Cardiac fibroblast (primary cell): ENCODE results near the gene NECAB2.

Experiments
- DNase-seq, 2 donors: peaks; one replicate each; pipeline versions ENCODE4 v3.0.0 to v3.0.0-alpha.2; 2010; ENCODE audit warnings: low read depth in 2 of 2
- H3K4me3 ChIP-seq, 2 donors: replicated peaks in 1 of 2; 1 replicate in 1 of 2; 2 replicates in 1 of 2; pipeline ENCODE4 v1.5.1; 2011; ENCODE audit warnings: low read depth in 2 of 2, low read length in 2 of 2, mild to moderate bottlenecking in 2 of 2, moderate library complexity in 1 of 2
- TF ChIP-seq, protein P1 (sequence below): IDR thresholded peaks from one replicate; pipeline ENCODE4 v1.5.1; 2011; ENCODE audit warnings: low read depth, mild to moderate bottlenecking, low read length, inconsistent platforms

The NECAB2 gene

DNA sequence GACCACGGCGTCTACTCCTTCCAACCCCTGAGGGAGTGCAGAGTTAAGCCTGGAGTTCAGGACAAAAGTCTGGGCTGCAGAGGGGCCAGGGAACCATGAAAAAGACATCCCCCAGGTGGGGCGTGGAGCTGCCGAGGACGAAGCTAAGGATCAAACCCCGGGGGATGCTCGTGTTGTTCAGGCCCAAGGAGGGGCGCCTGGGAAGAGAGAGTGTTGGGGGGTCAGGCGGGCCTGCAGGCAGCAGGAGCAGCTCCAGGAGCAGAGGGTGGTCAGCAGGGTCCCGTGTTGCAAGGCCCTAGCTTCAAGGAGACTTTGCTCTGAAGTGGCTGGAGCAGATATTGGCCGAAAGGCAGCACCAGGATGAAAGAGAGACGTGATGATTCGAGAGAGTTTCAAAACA, 26.7 kb downstream of the NECAB2 start:
- TF ChIP-seq, protein P1, sequence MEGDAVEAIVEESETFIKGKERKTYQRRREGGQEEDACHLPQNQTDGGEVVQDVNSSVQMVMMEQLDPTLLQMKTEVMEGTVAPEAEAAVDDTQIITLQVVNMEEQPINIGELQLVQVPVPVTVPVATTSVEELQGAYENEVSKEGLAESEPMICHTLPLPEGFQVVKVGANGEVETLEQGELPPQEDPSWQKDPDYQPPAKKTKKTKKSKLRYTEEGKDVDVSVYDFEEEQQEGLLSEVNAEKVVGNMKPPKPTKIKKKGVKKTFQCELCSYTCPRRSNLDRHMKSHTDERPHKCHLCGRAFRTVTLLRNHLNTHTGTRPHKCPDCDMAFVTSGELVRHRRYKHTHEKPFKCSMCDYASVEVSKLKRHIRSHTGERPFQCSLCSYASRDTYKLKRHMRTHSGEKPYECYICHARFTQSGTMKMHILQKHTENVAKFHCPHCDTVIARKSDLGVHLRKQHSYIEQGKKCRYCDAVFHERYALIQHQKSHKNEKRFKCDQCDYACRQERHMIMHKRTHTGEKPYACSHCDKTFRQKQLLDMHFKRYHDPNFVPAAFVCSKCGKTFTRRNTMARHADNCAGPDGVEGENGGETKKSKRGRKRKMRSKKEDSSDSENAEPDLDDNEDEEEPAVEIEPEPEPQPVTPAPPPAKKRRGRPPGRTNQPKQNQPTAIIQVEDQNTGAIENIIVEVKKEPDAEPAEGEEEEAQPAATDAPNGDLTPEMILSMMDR = no peak
- no peak overlapping the region for H3K4me3 ChIP-seq

DNA sequence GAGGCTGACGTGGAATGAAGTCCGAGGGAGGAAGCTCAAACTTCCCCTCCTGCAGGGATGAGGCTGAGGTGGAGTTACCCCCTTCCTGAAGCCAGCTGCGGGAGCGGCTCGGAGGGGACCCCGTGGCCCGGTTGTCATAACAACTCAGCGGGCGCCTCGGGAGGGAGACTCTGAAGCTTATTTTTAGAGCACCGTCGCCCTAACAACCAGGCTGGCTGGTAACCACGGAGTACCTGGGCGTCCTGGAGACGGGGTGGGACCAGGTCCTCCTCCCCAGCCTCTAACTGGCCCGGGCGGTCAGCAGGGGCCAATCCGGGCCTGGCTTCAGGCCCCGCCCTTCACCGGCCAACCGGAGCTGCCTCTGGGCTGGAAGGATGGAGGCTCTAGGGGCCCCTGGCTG, 27.7 kb downstream of the NECAB2 start:
- DNase-seq = no peak
- TF ChIP-seq, protein P1 = no peak
- H3K4me3 ChIP-seq = no peak overlapping the region

More for the DNA sequence above, 26.7 kb downstream of the NECAB2 start:
- peak in 1 of 2 donors; percentile 12 for DNase-seq

DNA sequence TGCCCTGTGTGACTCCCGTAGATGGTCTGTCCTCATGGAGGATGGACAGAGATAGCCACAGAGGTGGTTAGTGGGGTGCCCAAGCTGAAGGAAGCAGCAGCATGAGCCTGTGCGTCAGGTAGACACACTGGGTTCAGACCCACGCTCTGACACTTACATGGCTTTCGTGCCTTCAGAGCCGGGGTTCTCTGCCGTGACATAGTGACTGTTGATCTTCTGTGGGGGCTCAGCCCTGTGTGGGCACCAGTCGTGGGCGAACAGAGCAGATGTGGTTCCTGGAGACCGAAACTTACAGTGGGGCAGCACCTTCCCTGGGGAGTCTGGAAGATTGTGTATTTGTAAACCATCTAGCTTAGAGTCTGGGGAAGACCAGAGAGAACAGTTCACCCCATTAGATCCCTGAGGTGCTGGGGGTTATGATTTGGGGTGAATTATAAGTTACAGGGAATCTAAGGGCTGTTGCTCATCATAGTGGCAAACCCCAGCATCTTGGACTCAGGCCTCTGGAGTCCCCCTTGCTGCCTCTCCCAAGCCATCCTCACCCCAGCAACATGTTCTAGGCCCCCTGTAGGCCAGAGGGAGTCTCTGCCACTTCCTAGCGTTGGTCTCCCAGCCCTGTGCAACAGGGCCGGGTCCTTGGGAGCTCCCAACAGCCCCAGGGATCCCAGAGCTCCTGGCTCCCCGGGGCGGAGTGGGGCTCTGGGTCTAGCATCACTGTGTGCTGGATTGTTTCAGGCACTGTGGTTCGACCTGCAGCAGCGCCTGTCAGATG, 28.6 kb downstream of the NECAB2 start:
- no peak for DNase-seq
- TF ChIP-seq, protein P1 = no peak
- H3K4me3 ChIP-seq = no peak overlapping the region

DNA sequence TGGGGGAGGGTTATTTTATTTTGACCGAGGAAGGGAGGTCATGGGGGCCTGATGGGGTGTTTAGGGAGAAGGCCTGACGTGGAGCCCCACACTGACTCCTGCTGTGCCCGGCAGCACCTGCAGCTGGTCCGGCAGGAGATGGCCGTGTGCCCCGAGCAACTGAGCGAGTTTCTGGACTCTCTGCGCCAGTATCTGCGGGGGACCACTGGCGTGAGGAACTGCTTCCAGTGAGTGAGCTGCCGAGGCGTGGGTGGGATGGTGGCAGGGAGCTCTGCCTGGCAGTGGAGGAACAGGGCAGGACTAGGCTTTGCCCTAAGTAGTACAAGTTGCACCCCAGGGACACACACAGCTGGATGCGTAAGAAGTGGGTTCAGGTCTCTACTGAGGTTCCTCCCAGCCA, 30.0 kb downstream of the NECAB2 start:
- TF ChIP-seq, protein P1 = no peak
- no peak overlapping the region for H3K4me3 ChIP-seq
- DNase-seq = no peak

DNA sequence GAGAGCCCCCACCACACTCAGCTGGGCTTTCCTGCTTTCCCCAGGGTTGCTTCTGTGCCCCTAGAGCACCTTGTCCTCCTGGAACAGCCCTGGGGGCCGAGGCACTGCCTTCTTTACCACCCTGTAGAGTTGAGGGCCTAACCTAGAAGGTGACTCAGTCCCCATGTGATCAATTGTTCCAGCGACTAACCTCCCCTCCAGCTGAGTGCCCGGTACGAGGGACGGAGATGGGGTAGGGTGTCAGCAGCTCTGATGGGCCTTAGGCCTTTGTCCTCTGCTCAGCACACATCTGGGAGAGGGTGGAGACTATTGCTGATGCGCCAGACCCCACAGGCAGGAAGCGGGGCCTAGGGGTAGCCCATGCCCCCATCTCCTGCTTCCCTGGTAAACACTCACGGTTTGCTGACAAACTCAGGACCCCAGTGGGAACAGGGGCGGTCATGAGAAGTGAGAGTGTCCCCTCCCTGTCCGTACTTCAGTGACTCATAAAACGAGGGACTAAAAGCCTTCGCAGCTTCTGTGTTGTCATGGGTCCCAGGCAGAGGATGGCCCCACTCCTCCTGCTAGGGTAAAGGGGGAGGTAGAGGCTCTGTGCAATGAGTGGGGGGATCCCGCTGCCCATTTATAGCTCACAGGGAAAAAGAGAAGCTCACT, 33.1 kb downstream of the NECAB2 start:
- H3K4me3 ChIP-seq = no peak overlapping the region
- TF ChIP-seq, protein P1 = no peak
- DNase-seq = no peak

DNA sequence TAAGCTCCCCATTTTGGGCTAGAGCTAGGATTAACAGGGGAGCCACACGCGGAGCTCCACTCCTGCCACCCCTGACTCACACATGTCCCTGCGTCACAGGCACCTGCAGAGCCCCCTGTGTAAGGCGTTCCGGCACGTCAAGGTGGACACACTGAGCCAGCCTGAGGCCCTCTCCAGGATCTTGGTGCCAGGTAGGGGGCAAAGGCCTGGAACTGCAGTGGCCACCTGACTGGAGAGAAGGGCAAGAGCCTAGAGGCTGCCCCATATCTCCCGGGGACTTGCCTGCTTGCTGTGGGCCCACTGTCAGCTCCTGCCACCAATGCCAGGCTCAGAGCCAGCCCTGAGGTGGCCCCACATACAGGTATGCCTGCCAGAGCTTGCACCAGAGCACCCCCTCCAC, 33.7 kb downstream of the NECAB2 start:
- no peak for DNase-seq
- TF ChIP-seq, protein P1 = no peak
- no peak overlapping the region for H3K4me3 ChIP-seq
